IMR-90 (cell line): ENCODE measurements around the gene MGRN1. TPM values are rescaled to one million over a fixed set of nuclear protein-coding genes. Genes with fewer than 3 reads are reported as not detected.

Experiments
- ATAC-seq: fragments of 200-7000 bp; cut with Tn5 transposase; 2 replicates; pipeline ENCODE4 v1.9.1; 2020; ENCODE audit warnings: low read depth, mild to moderate bottlenecking, moderate library complexity
- BruUV-seq: library from RNA; stranded (reverse); fragments of 400-500 nt; replicated peaks from 2 replicates; lab custom pipeline; 2021; lab: Mats Ljungman, UMichigan
- CTCF ChIA-PET: fragments of 300-600 bp; formaldehyde crosslinking; extraction: SDS; loops from one replicate; lab custom pipeline; 2021; ENCODE audit warnings: antibody characterized with exemption; lab: Yijun Ruan, JAX
- POLR2A ChIA-PET: fragments of 300-600 bp; sonication (Branson Sonifier 250); formaldehyde crosslinking; loops from one replicate; lab custom pipeline; 2022; ENCODE audit warnings: antibody characterized with exemption; ENCODE audit not compliant: unreplicated experiment; lab: Charles Lee
- DNase-seq: peaks from one replicate; pipeline ENCODE4 v3.0.0; 2013
- H2AFZ ChIP-seq: replicated peaks from 2 replicates; pipeline ENCODE3; 2013; ENCODE audit warnings: low read length, mild to moderate bottlenecking; ENCODE audit not compliant: poor library complexity
- H2AK5ac ChIP-seq: 2 replicates; pipeline ENCODE4 v1.6.1; 2013; ENCODE audit warnings: low read depth, low read length, inconsistent platforms
- H2AK9ac ChIP-seq: replicated peaks from 2 replicates; pipeline ENCODE3; 2013; ENCODE audit warnings: mild to moderate bottlenecking, low read depth, low read length, moderate library complexity; ENCODE audit not compliant: poor library complexity
- H2BK120ac ChIP-seq: 2 replicates; pipeline ENCODE4 v1.6.1; 2013; ENCODE audit warnings: low read depth, low read length, inconsistent platforms
- H2BK15ac ChIP-seq: 3 replicates; pipeline ENCODE4 v1.6.1; 2013; ENCODE audit warnings: low read depth, low read length, inconsistent platforms
- H2BK20ac ChIP-seq: 2 replicates; pipeline ENCODE4 v1.6.1; 2013; ENCODE audit warnings: low read depth, mild to moderate bottlenecking, inconsistent platforms, low read length, moderate library complexity
- H2BK5ac ChIP-seq: 2 replicates; pipeline ENCODE4 v1.6.1; 2013; ENCODE audit warnings: mild to moderate bottlenecking, low read depth, low read length, inconsistent platforms; ENCODE audit not compliant: poor library complexity, severe bottlenecking
- H3K14ac ChIP-seq: replicated peaks from 2 replicates; pipeline ENCODE4 v1.6.1; 2013; ENCODE audit warnings: low read depth, low read length, inconsistent platforms
- H3K18ac ChIP-seq: 2 replicates; pipeline ENCODE4 v1.6.1; 2013; ENCODE audit warnings: low read depth, low read length, control low read depth
- H3K23ac ChIP-seq: 2 replicates; pipeline ENCODE4 v1.6.1; 2013; ENCODE audit warnings: low read depth, low read length, inconsistent platforms
- H3K27ac ChIP-seq: 2 replicates; pipeline ENCODE4 v1.5.1; 2013; ENCODE audit warnings: mild to moderate bottlenecking, control low read depth, low read length; ENCODE audit not compliant: insufficient read depth
- H3K27me3 ChIP-seq: 2 replicates; pipeline ENCODE4 v1.6.1; 2013; ENCODE audit warnings: low read length; ENCODE audit not compliant: control insufficient read depth, insufficient read depth
- H3K36me3 ChIP-seq: 2 replicates; pipeline ENCODE4 v1.6.1; 2013; ENCODE audit warnings: low read length, mixed read lengths; ENCODE audit not compliant: control insufficient read depth, insufficient read depth
- H3K4ac ChIP-seq: 2 replicates; pipeline ENCODE4 v1.6.1; 2013; ENCODE audit warnings: low read depth, low read length, inconsistent platforms
- H3K4me1 ChIP-seq: 2 replicates; pipeline ENCODE4 v1.6.1; 2013; ENCODE audit warnings: low read length, mixed read lengths; ENCODE audit not compliant: control insufficient read depth, insufficient read depth
- H3K4me2 ChIP-seq: 2 replicates; pipeline ENCODE4 v1.6.1; 2013; ENCODE audit warnings: low read depth, mild to moderate bottlenecking, control low read depth, low read length, moderate library complexity
- H3K4me3 ChIP-seq: 2 replicates; pipeline ENCODE4 v1.5.1; 2013; ENCODE audit warnings: low read depth, mild to moderate bottlenecking, control low read depth, low read length, moderate library complexity; ENCODE audit not compliant: insufficient read depth
- H3K56ac ChIP-seq: 2 replicates; pipeline ENCODE4 v1.6.1; 2013; ENCODE audit warnings: low read length, inconsistent platforms; ENCODE audit not compliant: insufficient read depth; ENCODE audit errors: extremely low read depth
- H3K79me1 ChIP-seq, 2 experiments: 2 replicates each; pipeline ENCODE4 v1.6.1; 2013; ENCODE audit warnings: low read length in 2 of 2, inconsistent platforms in 1 of 2, low read depth in 1 of 2
- H3K9ac ChIP-seq: 2 replicates; pipeline ENCODE4 v1.6.1; 2013; ENCODE audit warnings: low read depth, low read length, control low read depth
- H3K9me1 ChIP-seq: 2 replicates; pipeline ENCODE4 v1.6.1; 2013; ENCODE audit warnings: low read length, inconsistent platforms; ENCODE audit not compliant: insufficient read depth
- H3K9me3 ChIP-seq: 2 replicates; pipeline ENCODE4 v1.6.1; 2013; ENCODE audit warnings: low read length; ENCODE audit not compliant: control insufficient read depth, insufficient read depth
- H4K20me1 ChIP-seq: 2 replicates; pipeline ENCODE4 v1.6.1; 2013; ENCODE audit warnings: low read length, inconsistent platforms; ENCODE audit not compliant: insufficient read depth
- H4K5ac ChIP-seq: 2 replicates; pipeline ENCODE4 v1.6.1; 2013; ENCODE audit warnings: mild to moderate bottlenecking, low read depth, low read length, control low read depth
- H4K8ac ChIP-seq, 2 experiments: 2 replicates each; pipeline ENCODE4 v1.6.1; 2013; ENCODE audit warnings: low read depth in 2 of 2, low read length in 2 of 2, control low read depth in 1 of 2, inconsistent platforms in 1 of 2
- H4K91ac ChIP-seq: 2 replicates; pipeline ENCODE4 v1.6.1; 2013; ENCODE audit warnings: low read depth, low read length, inconsistent platforms; ENCODE audit not compliant: insufficient read depth
- BHLHE40 ChIP-seq: fragments of 150-350 bp; IDR thresholded peaks from 2 replicates; pipeline ENCODE4 v1.6.1; 2016; ENCODE audit warnings: mild to moderate bottlenecking, low read depth, low read length
- CEBPB ChIP-seq: IDR thresholded peaks from 2 replicates; pipeline ENCODE4 v1.6.1; 2012; ENCODE audit warnings: low read depth, low read length, improper control_type of control experiment
- FOS ChIP-seq: fragments of 150-350 bp; IDR thresholded peaks from 2 replicates; pipeline ENCODE4 v1.6.1; 2016; ENCODE audit warnings: low read depth, low read length
- MAFK ChIP-seq: IDR thresholded peaks from 2 replicates; pipeline ENCODE4 v1.6.1; 2012; ENCODE audit warnings: low read depth, low read length, improper control_type of control experiment
- MAZ ChIP-seq: IDR thresholded peaks from 2 replicates; pipeline ENCODE4 v1.6.1; 2012; ENCODE audit warnings: low read depth, mild to moderate bottlenecking, low read length, improper control_type of control experiment, moderate library complexity, borderline replicate concordance
- MXI1 ChIP-seq: IDR thresholded peaks from 2 replicates; pipeline ENCODE4 v1.6.1; 2012; ENCODE audit warnings: low read depth, mild to moderate bottlenecking, low read length, moderate library complexity, borderline replicate concordance
- NFE2L2 ChIP-seq: fragments of 150-350 bp; IDR thresholded peaks from 2 replicates; pipeline ENCODE4 v1.6.1; 2016; ENCODE audit warnings: low read depth, mild to moderate bottlenecking, low read length
- RAD21 ChIP-seq: IDR thresholded peaks from 2 replicates; pipeline ENCODE4 v1.6.1; 2012; ENCODE audit warnings: low read length, improper control_type of control experiment
- RCOR1 ChIP-seq: IDR thresholded peaks from 2 replicates; pipeline ENCODE4 v1.6.1; 2012; ENCODE audit warnings: mild to moderate bottlenecking, low read length, improper control_type of control experiment; ENCODE audit not compliant: insufficient replicate concordance
- RFX5 ChIP-seq: IDR thresholded peaks from 2 replicates; pipeline ENCODE4 v1.8.0; 2012; ENCODE audit warnings: low read depth, mild to moderate bottlenecking, low read length, moderate library complexity
- SMC3 ChIP-seq: fragments of 150-350 bp; IDR thresholded peaks from 2 replicates; pipeline ENCODE4 v1.6.1; 2016; ENCODE audit warnings: low read depth, mild to moderate bottlenecking, antibody characterized with exemption, low read length, moderate library complexity
- WGBS, 2 experiments: methylation state at CpG; one replicate each; pipeline versions ENCODE4 v1.1.5 to v1.1.7; 2013; ENCODE audit warnings: missing lambda C conversion rate in 2 of 2; ENCODE audit not compliant: insufficient read length in 1 of 2; ENCODE audit errors: extremely low coverage in 2 of 2; 5-methylcytosine and 5-hydroxymethylcytosine counted together
- dilution Hi-C: fragments of 300-500 bp; cut with HindIII; formaldehyde crosslinking; loops from one replicate; pipeline ENCODE4 v1.14.3; 2018; ENCODE audit warnings: low sequenced_read_pairs; ENCODE audit not compliant: unreplicated experiment
- in situ Hi-C: fragments of 300-500 bp; cut with MboI; formaldehyde crosslinking; loops from 3 replicates; pipeline ENCODE4 v1.14.3; 2019; ENCODE audit warnings: low sequenced_read_pairs, inconsistent platforms, mixed read lengths
- intact Hi-C: fragments of 100-400 bp; cut with micrococcal nuclease; formaldehyde crosslinking; loops from 2 replicates; pipeline ENCODE4 v1.10.0; 2022
- polyA plus RNA-seq, 3 experiments: library from polyadenylated mRNA; depleted of rRNA; stranded (reverse); fragments of >200 nt; gene quantifications; 2 replicates each; pipeline ENCODE4 v1.2.3, GENCODE V29; 2012; ENCODE audit warnings: low replicate concordance in 1 of 3
- total RNA-seq: library from RNA; depleted of rRNA; stranded (reverse); fragments of >200 nt; gene quantifications from 2 replicates; pipeline ENCODE4 v1.2.3, GENCODE V29; 2012
- TF ChIP-seq, protein P1 (sequence below): fragments of 150-350 bp; IDR thresholded peaks from 2 replicates; pipeline ENCODE4 v1.6.1; 2016; ENCODE audit warnings: low read depth, mild to moderate bottlenecking, low read length, moderate library complexity, borderline replicate concordance
- TF ChIP-seq, protein P2 (sequence below): conservative IDR thresholded peaks from 2 replicates; pipeline ENCODE4 v1.5.1; 2012; ENCODE audit warnings: mild to moderate bottlenecking, low read depth, low read length, improper control_type of control experiment

The MGRN1 gene
- total and polyA plus RNA-seq, 2 of the 4 experiments (the other 2 are of a cell fraction), result 11.7 to 32.7 TPM

GRCh38 chr16:4612977-4613635 lies 11.5 kb upstream of the MGRN1 start:
- H3K4ac ChIP-seq, result peak overlapping the region; percentile 85
- peak overlapping the region; percentile 98 for H2AFZ ChIP-seq
- peak overlapping the region; percentile 57; the same call in 1 of the 2 replicates for H2AK5ac ChIP-seq
- DNase-seq (no peak), ATAC-seq (no peak)
- peak overlapping the region; percentile 100 for H3K4me3 ChIP-seq
- peak overlapping the region; percentile 78 for H2AK9ac ChIP-seq
- 83% methylated on average over 6 of the region's 14 CpGs; no CpG with 5 or more reads in 1 of the 2 experiments for WGBS, 2 experiments
- H4K8ac ChIP-seq, result no peak overlapping the region
- H3K9ac ChIP-seq, result peak overlapping the region; percentile 97
- CTCF ChIA-PET, result no interaction called here
- peaks cover 51% of the 10 kb centered on the region for H4K20me1 ChIP-seq
- H3K36me3 ChIP-seq, result peaks cover 13% of the 10 kb centered on the region; the same call in 1 of the 2 replicates
- dilution Hi-C loops (no loop called here), intact Hi-C loops (loop anchor here (2.0 kb wide), 1 partner anchor 344 kb away; no protein-coding TSS in a partner anchor), in situ Hi-C loops (no loop called here)
- H2BK120ac ChIP-seq, result no peak overlapping the region
- H3K27ac ChIP-seq, result peak overlapping the region; percentile 99
- peak overlapping the region; percentile 74 for H3K14ac ChIP-seq
- H3K27me3 ChIP-seq, result no peaks in the 10 kb centered on the region
- no peak overlapping the region for H2BK20ac ChIP-seq
- H3K56ac ChIP-seq, result no peak overlapping the region
- H2BK15ac ChIP-seq, result no peak overlapping the region
- POLR2A ChIA-PET, result no interaction called here
- H4K5ac ChIP-seq, result no peak overlapping the region
- H3K4me1 ChIP-seq, result peaks cover 25% of the 10 kb centered on the region
- H3K23ac ChIP-seq, result peak overlapping the region; percentile 79
- no peak overlapping the region for H3K18ac ChIP-seq
- H2BK5ac ChIP-seq, result no peak overlapping the region
- H3K9me1 ChIP-seq, result peaks cover 8% of the 10 kb centered on the region
- TF ChIP-seq FOS (no peak), MAZ (no peak), RAD21 (no peak), RCOR1 (no peak), MAFK (no peak), RFX5 (no peak), BHLHE40 (no peak), MXI1 (no peak), SMC3 (no peak), CEBPB (no peak), NFE2L2 (no peak)
- TF ChIP-seq, protein P1, sequence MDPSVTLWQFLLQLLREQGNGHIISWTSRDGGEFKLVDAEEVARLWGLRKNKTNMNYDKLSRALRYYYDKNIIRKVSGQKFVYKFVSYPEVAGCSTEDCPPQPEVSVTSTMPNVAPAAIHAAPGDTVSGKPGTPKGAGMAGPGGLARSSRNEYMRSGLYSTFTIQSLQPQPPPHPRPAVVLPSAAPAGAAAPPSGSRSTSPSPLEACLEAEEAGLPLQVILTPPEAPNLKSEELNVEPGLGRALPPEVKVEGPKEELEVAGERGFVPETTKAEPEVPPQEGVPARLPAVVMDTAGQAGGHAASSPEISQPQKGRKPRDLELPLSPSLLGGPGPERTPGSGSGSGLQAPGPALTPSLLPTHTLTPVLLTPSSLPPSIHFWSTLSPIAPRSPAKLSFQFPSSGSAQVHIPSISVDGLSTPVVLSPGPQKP, result no peak
- TF ChIP-seq, protein P2, sequence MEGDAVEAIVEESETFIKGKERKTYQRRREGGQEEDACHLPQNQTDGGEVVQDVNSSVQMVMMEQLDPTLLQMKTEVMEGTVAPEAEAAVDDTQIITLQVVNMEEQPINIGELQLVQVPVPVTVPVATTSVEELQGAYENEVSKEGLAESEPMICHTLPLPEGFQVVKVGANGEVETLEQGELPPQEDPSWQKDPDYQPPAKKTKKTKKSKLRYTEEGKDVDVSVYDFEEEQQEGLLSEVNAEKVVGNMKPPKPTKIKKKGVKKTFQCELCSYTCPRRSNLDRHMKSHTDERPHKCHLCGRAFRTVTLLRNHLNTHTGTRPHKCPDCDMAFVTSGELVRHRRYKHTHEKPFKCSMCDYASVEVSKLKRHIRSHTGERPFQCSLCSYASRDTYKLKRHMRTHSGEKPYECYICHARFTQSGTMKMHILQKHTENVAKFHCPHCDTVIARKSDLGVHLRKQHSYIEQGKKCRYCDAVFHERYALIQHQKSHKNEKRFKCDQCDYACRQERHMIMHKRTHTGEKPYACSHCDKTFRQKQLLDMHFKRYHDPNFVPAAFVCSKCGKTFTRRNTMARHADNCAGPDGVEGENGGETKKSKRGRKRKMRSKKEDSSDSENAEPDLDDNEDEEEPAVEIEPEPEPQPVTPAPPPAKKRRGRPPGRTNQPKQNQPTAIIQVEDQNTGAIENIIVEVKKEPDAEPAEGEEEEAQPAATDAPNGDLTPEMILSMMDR, result no peak
- H4K91ac ChIP-seq, result no peak overlapping the region; the same call in 1 of the 2 replicates
- H3K9me3 ChIP-seq, result no peaks in the 10 kb centered on the region
- no TSS peak for BruUV-seq
- peak overlapping the region; percentile 100 for H3K4me2 ChIP-seq
- peaks cover 16 to 61% of the 10 kb centered on the region in 2 experiments for H3K79me1 ChIP-seq
